DOHH2 (cell line): ENCODE measurements around the gene OSBP.

Experiments used
- H3F3A ChIP-seq: fragments of 200-600 bp; sonication (generic), shearing (Covaris generic); 2 replicates; pipeline ENCODE4 v1.6.0; 2016; ENCODE audit warnings: antibody characterized with exemption, mild to moderate bottlenecking; ENCODE audit not compliant: control insufficient read depth, insufficient read depth
- H3K27ac ChIP-seq: fragments of 200-600 bp; sonication (generic); 2 replicates; pipeline ENCODE4 v1.5.1; 2014; ENCODE audit warnings: low read depth, mild to moderate bottlenecking, low read length, moderate library complexity
- H3K27me3 ChIP-seq: fragments of 200-600 bp; sonication (generic); 2 replicates; pipeline ENCODE4 v1.6.1; 2014; ENCODE audit warnings: mild to moderate bottlenecking, low read length, mixed read lengths; ENCODE audit not compliant: control insufficient read depth
- H3K36me3 ChIP-seq: fragments of 200-600 bp; sonication (generic); 2 replicates; pipeline ENCODE4 v1.6.1; 2014; ENCODE audit warnings: mild to moderate bottlenecking, low read length, moderate library complexity, mixed read lengths; ENCODE audit not compliant: control insufficient read depth
- H3K4me1 ChIP-seq: fragments of 200-600 bp; sonication (generic); 2 replicates; pipeline ENCODE4 v1.6.1; 2014; ENCODE audit warnings: mild to moderate bottlenecking, low read length, mixed read lengths; ENCODE audit not compliant: control insufficient read depth
- H3K4me2 ChIP-seq: fragments of 200-600 bp; sonication (generic); 2 replicates; pipeline ENCODE4 v1.6.0; 2014; ENCODE audit warnings: mild to moderate bottlenecking, low read length, moderate library complexity
- H3K4me3 ChIP-seq: fragments of 200-600 bp; sonication (generic); 2 replicates; pipeline ENCODE4 v1.5.1; 2014; ENCODE audit warnings: mild to moderate bottlenecking, low read length, mixed read lengths
- H3K79me2 ChIP-seq: fragments of 200-600 bp; sonication (generic); 2 replicates; pipeline ENCODE4 v1.6.1; 2014; ENCODE audit warnings: mild to moderate bottlenecking, low read length, mixed read lengths; ENCODE audit not compliant: control insufficient read depth
- H3K9me2 ChIP-seq: fragments of 200-600 bp; sonication (generic); replicated peaks from 2 replicates; pipeline ENCODE4 v1.6.1; 2014; ENCODE audit warnings: mild to moderate bottlenecking, low read length, mixed read lengths; ENCODE audit not compliant: control insufficient read depth
- H3K9me3 ChIP-seq: fragments of 200-600 bp; sonication (generic); 2 replicates; pipeline ENCODE4 v1.6.1; 2014; ENCODE audit warnings: antibody characterized with exemption, low read length, mixed read lengths; ENCODE audit not compliant: control insufficient read depth, insufficient read depth
- H4K20me1 ChIP-seq: fragments of 200-600 bp; sonication (generic); 2 replicates; pipeline ENCODE4 v1.6.0; 2014; ENCODE audit warnings: low read depth, mild to moderate bottlenecking, antibody characterized with exemption, low read length, moderate library complexity; ENCODE audit not compliant: control insufficient read depth, insufficient read depth
- CTCF ChIP-seq: fragments of 200-600 bp; sonication (generic); IDR thresholded peaks from one replicate; pipeline ENCODE4 v1.5.1; 2014; ENCODE audit warnings: antibody characterized with exemption, mild to moderate bottlenecking, low read depth, low read length; ENCODE audit not compliant: poor library complexity, severe bottlenecking
- EZH2phosphoT487 ChIP-seq: fragments of 200-600 bp; sonication (generic); IDR thresholded peaks from 2 replicates; pipeline ENCODE4 v1.6.1; 2017; ENCODE audit warnings: borderline replicate concordance, mild to moderate bottlenecking, antibody characterized with exemption, low read length, moderate library complexity, mixed read lengths

OSBP gene

GRCh38 chr11:59611570-59612565 is 3.7 kb downstream of the OSBP start:
- H3K4me3 ChIP-seq: no peak overlapping the region
- H3K4me2 ChIP-seq: no peak overlapping the region
- H4K20me1 ChIP-seq: peaks cover 22% of the 10 kb centered on the region
- no peaks in the 10 kb centered on the region for H3K9me2 ChIP-seq
- peaks cover 36% of the 10 kb centered on the region for H3K4me1 ChIP-seq
- H3K36me3 ChIP-seq: peaks cover 72% of the 10 kb centered on the region
- TF ChIP-seq EZH2phosphoT487: no peak
- TF ChIP-seq CTCF: no peak
- H3K9me3 ChIP-seq: no peaks in the 10 kb centered on the region
- H3K27ac ChIP-seq: no peak overlapping the region
- no peaks in the 10 kb centered on the region for H3K27me3 ChIP-seq
- no peaks in the 10 kb centered on the region for H3F3A ChIP-seq
- H3K79me2 ChIP-seq: peaks cover 54% of the 10 kb centered on the region

- peaks cover 22% of the 10 kb centered on the region for H4K20me1 ChIP-seq
- no peak for TF ChIP-seq CTCF
- no peak for TF ChIP-seq EZH2phosphoT487
These were observed 5.3 kb downstream of the OSBP start for GRCh38 chr11:59610289-59610688.

GRCh38 chr11:59607703-59608454 is 7.7 kb downstream of the OSBP start:
- no peak overlapping the region for H3K4me2 ChIP-seq
- H3K36me3 ChIP-seq: peaks cover 90% of the 10 kb centered on the region
- H3K9me3 ChIP-seq: no peaks in the 10 kb centered on the region
- H3K79me2 ChIP-seq: peaks cover 43% of the 10 kb centered on the region
- no peaks in the 10 kb centered on the region for H3K27me3 ChIP-seq
- TF ChIP-seq CTCF (no peak), EZH2phosphoT487 (no peak)
- H4K20me1 ChIP-seq: peaks cover 5% of the 10 kb centered on the region
- peaks cover 12% of the 10 kb centered on the region for H3K4me1 ChIP-seq
- H3K4me3 ChIP-seq: no peak overlapping the region
- 0 out of 2 replicates have a peak, but pooled peaks cover 2% of the 10 kb centered on the region for H3F3A ChIP-seq
- no peak overlapping the region for H3K27ac ChIP-seq
- H3K9me2 ChIP-seq: no peaks in the 10 kb centered on the region

More at GRCh38 chr11:59610289-59610688, 5.3 kb downstream of the OSBP start:
- Histone ChIP-seq H3K79me2 (peaks cover 60% of the 10 kb centered on the region), H3K4me2 (no peak overlapping the region), H3K9me3 (no peaks in the 10 kb centered on the region), H3K4me3 (no peak overlapping the region), H3F3A (no peaks in the 10 kb centered on the region), H3K27ac (no peak overlapping the region), H3K36me3 (peaks cover 88% of the 10 kb centered on the region), H3K9me2 (no peaks in the 10 kb centered on the region), H3K27me3 (no peaks in the 10 kb centered on the region), H3K4me1 (peaks cover 30% of the 10 kb centered on the region)
